Fibroblast of villous mesenchyme (primary cell): ENCODE data around the gene TMX2. TPM values are rescaled to one million over a fixed set of nuclear protein-coding genes. Genes with fewer than 3 reads are reported as not detected.
A peak's percentile ranks its signal among the peaks of the same experiment; 100 is the strongest.

Experiments
- DNase-seq: peaks from one replicate; pipeline ENCODE4 v3.0.0-alpha.2; 2010; ENCODE audit warnings: low read depth
- H3K4me3 ChIP-seq: 2 replicates; pipeline ENCODE4 v1.5.1; 2011; ENCODE audit warnings: low read depth, mild to moderate bottlenecking, low read length
- CTCF ChIP-seq: IDR thresholded peaks from 2 replicates; pipeline ENCODE4 v1.5.1; 2012; ENCODE audit warnings: low read depth, mild to moderate bottlenecking, low read length; ENCODE audit not compliant: insufficient read depth
- total RNA-seq: library from RNA; depleted of rRNA; stranded (reverse); fragments of >200 nt; gene quantifications from 2 replicates; pipeline ENCODE4 v1.2.3, GENCODE V29; 2012

The TMX2 gene
- total RNA-seq, 1 donor = 79.9 TPM

GRCh38 chr11:57775491-57775890 is 63.1 kb downstream of the TMX2 start:
- TF ChIP-seq CTCF = no peak
- no peak overlapping the region for H3K4me3 ChIP-seq
- DNase-seq = no peak

GRCh38 chr11:57776031-57776521 is 63.7 kb downstream of the TMX2 start:
- no peak for TF ChIP-seq CTCF
- peak; percentile 40 for DNase-seq
- no peak overlapping the region for H3K4me3 ChIP-seq

- H3K4me3 ChIP-seq = no peak overlapping the region
- DNase-seq = no peak
- no peak for TF ChIP-seq CTCF
These were observed 64.3 kb downstream of the TMX2 start for GRCh38 chr11:57776577-57777210.

GRCh38 chr11:57777969-57778317 is 65.5 kb downstream of the TMX2 start:
- peak overlapping the region; percentile 43 for H3K4me3 ChIP-seq
- peak; percentile 56 for DNase-seq
- no peak for TF ChIP-seq CTCF

- peak; percentile 98 for DNase-seq
- peak overlapping the region; percentile 43 for H3K4me3 ChIP-seq
- TF ChIP-seq CTCF = no peak
These were observed 66.1 kb downstream of the TMX2 start for GRCh38 chr11:57778318-57779037.

- TF ChIP-seq CTCF = no peak
- DNase-seq = peak; percentile 59
- H3K4me3 ChIP-seq = no peak overlapping the region
These were observed 66.9 kb downstream of the TMX2 start for GRCh38 chr11:57779276-57779675.
